PC-9 (cell line): ENCODE data around the gene UBE2K. TPM values are rescaled to one million over a fixed set of nuclear protein-coding genes. Genes with fewer than 3 reads are reported as not detected.

ENCODE experiments used
- BruUV-seq: library from RNA; stranded (reverse); fragments of 400-500 nt; replicated peaks from 2 replicates; lab custom pipeline; 2021; lab: Mats Ljungman, UMichigan
- CTCF ChIA-PET: fragments of 300-600 bp; sonication (Branson Sonifier 250); formaldehyde crosslinking; loops from one replicate; lab custom pipeline; 2022; ENCODE audit warnings: antibody characterized with exemption; lab: Charles Lee
- POLR2A ChIA-PET: fragments of 300-600 bp; sonication (Branson Sonifier 250); formaldehyde crosslinking; loops from one replicate; lab custom pipeline; 2022; ENCODE audit warnings: antibody characterized with exemption; ENCODE audit not compliant: unreplicated experiment; lab: Charles Lee
- DNase-seq, 2 experiments: peaks; one replicate each; pipeline versions ENCODE4 v3.0.0 to v3.0.0-alpha.2; 2015 to 2022; ENCODE audit warnings: mixed read lengths in 1 of 2
- H2AFZ ChIP-seq: fragments of 200-600 bp; sonication (generic); 2 replicates; pipeline ENCODE4 v1.8.1; 2017; ENCODE audit warnings: antibody characterized with exemption
- H3F3A ChIP-seq: fragments of 200-600 bp; sonication (generic); 2 replicates; pipeline ENCODE4 v1.8.1; 2017; ENCODE audit warnings: antibody characterized with exemption, mild to moderate bottlenecking, low read depth; ENCODE audit not compliant: insufficient read depth
- H3K27ac ChIP-seq: fragments of 200-600 bp; sonication (generic); 2 replicates; pipeline ENCODE4 v1.6.1; 2016; ENCODE audit warnings: mixed run types
- H3K27me3 ChIP-seq: fragments of 200-600 bp; sonication (generic); 2 replicates; pipeline ENCODE4 v1.6.1; 2016; ENCODE audit warnings: low read depth, mixed run types; ENCODE audit not compliant: insufficient read depth
- H3K36me3 ChIP-seq: fragments of 200-600 bp; sonication (generic); 2 replicates; pipeline ENCODE4 v1.6.1; 2016; ENCODE audit warnings: low read depth, mixed run types
- H3K4me1 ChIP-seq: fragments of 200-600 bp; sonication (generic); replicated peaks from 2 replicates; pipeline ENCODE4 v1.6.1; 2016; ENCODE audit warnings: mixed run types; ENCODE audit not compliant: insufficient read depth
- H3K4me2 ChIP-seq: fragments of 200-600 bp; sonication (generic); 2 replicates; pipeline ENCODE4 v1.6.1; 2017; ENCODE audit warnings: mixed run types
- H3K4me3 ChIP-seq: fragments of 200-600 bp; sonication (generic); 2 replicates; pipeline ENCODE4 v1.6.1; 2016; ENCODE audit warnings: mixed run types
- H3K79me2 ChIP-seq: fragments of 200-600 bp; sonication (generic); 2 replicates; pipeline ENCODE4 v1.6.1; 2017; ENCODE audit warnings: low read depth, mixed run types
- H3K9me2 ChIP-seq: fragments of 200-600 bp; sonication (generic); 2 replicates; pipeline ENCODE4 v1.8.1; 2017; ENCODE audit warnings: mild to moderate bottlenecking; ENCODE audit not compliant: insufficient read depth
- H3K9me3 ChIP-seq: fragments of 200-600 bp; sonication (generic); 2 replicates; pipeline ENCODE4 v1.8.1; 2016; ENCODE audit warnings: low read depth; ENCODE audit not compliant: insufficient read depth
- H4K20me1 ChIP-seq: fragments of 200-600 bp; sonication (generic); 2 replicates; pipeline ENCODE4 v1.8.1; 2017; ENCODE audit not compliant: insufficient read depth
- EZH2 ChIP-seq: fragments of 200-600 bp; sonication (generic); IDR thresholded peaks from 2 replicates; pipeline ENCODE4 v1.8.0; 2017; ENCODE audit warnings: antibody characterized with exemption, low read depth
- intact Hi-C: fragments of 100-400 bp; cut with micrococcal nuclease; formaldehyde crosslinking; loops from one replicate; pipeline ENCODE4 v1.10.0; 2022; ENCODE audit not compliant: unreplicated experiment
- total RNA-seq: library from RNA; stranded (reverse); gene quantifications from 2 replicates; pipeline ENCODE4 v1.2.3, GENCODE V29; 2021
- TF ChIP-seq, protein P1 (sequence below): fragments of 200-600 bp; sonication (generic); conservative IDR thresholded peaks from 2 replicates; pipeline ENCODE4 v1.6.1; 2017; ENCODE audit warnings: mixed run types, antibody characterized with exemption, mild to moderate bottlenecking, moderate library complexity

Gene UBE2K
- total RNA-seq, 1 experiment from 2014 or later, result 129 TPM

DNA sequence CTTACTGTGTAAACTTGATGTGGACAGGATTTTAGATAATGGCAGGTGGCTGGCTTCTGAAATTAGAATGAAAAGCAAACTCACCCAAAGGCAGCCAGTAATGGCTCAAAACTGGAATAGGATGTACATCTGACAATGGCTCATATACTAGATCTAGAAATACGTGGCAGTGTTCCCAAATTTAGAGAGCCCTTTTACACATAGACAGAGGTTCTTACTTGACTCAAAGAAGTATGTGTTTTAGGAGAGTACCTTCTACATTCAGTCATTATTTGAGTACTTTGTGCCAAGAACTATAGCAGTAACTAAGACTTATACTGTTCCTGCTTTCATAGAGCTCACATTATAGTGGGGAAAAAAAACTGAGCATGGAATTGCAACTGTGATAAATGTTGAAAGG is 48.0 kb downstream of the UBE2K start:
- H3K79me2 ChIP-seq, result peaks cover 42% of the 10 kb centered on the region
- H3K9me2 ChIP-seq, result no peaks in the 10 kb centered on the region
- ChIA-PET CTCF (no interaction called here), POLR2A (no interaction called here)
- H2AFZ ChIP-seq, result no peak overlapping the region
- TF ChIP-seq, protein P1, sequence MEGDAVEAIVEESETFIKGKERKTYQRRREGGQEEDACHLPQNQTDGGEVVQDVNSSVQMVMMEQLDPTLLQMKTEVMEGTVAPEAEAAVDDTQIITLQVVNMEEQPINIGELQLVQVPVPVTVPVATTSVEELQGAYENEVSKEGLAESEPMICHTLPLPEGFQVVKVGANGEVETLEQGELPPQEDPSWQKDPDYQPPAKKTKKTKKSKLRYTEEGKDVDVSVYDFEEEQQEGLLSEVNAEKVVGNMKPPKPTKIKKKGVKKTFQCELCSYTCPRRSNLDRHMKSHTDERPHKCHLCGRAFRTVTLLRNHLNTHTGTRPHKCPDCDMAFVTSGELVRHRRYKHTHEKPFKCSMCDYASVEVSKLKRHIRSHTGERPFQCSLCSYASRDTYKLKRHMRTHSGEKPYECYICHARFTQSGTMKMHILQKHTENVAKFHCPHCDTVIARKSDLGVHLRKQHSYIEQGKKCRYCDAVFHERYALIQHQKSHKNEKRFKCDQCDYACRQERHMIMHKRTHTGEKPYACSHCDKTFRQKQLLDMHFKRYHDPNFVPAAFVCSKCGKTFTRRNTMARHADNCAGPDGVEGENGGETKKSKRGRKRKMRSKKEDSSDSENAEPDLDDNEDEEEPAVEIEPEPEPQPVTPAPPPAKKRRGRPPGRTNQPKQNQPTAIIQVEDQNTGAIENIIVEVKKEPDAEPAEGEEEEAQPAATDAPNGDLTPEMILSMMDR, result no peak
- TF ChIP-seq EZH2, result no peak
- H4K20me1 ChIP-seq, result peaks cover 27% of the 10 kb centered on the region
- H3K27me3 ChIP-seq, result no peaks in the 10 kb centered on the region
- no peak overlapping the region for H3K27ac ChIP-seq
- intact Hi-C loops, result no loop called here
- H3F3A ChIP-seq, result peaks cover 25% of the 10 kb centered on the region
- BruUV-seq, result no TSS peak
- H3K4me3 ChIP-seq, result no peak overlapping the region
- no peak for DNase-seq
- 0 out of 2 replicates have a peak, but pooled peaks cover 7% of the 10 kb centered on the region for H3K36me3 ChIP-seq
- H3K4me1 ChIP-seq, result no peaks in the 10 kb centered on the region
- no peaks in the 10 kb centered on the region; the same call in 1 of the 2 replicates for H3K9me3 ChIP-seq
- no peak overlapping the region for H3K4me2 ChIP-seq

DNA sequence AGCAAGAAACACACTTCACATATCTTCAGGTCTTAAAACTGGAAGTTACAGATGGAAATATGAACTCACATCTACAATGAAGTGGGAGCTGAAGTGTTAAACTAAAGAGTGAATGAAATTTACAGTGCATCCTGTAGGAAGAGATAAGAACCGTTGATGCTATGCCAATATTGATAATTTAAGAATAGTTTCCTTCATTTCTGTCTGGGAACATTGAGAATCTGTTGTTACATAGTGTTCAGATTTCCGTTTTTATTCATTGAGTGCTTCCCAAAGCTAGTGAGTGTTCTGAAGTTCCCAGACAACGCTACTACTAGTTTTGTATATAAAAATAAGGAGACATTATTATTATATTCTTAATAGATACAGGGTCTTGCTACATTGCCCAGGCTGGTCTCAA is 52.3 kb downstream of the UBE2K start:
- no peak overlapping the region for H3K4me3 ChIP-seq
- no peak overlapping the region for H3K4me2 ChIP-seq
- no peaks in the 10 kb centered on the region; the same call in 1 of the 2 replicates for H3K9me3 ChIP-seq
- TF ChIP-seq EZH2, result no peak
- TF ChIP-seq, protein P1, result no peak
- no peaks in the 10 kb centered on the region for H3K4me1 ChIP-seq
- ChIA-PET POLR2A (no interaction called here), CTCF (no interaction called here)
- BruUV-seq, result no TSS peak
- intact Hi-C loops, result no loop called here
- H3K79me2 ChIP-seq, result peaks cover 36% of the 10 kb centered on the region
- no peak overlapping the region for H3K27ac ChIP-seq
- no peaks in the 10 kb centered on the region for H3K27me3 ChIP-seq
- H3K36me3 ChIP-seq, result peaks cover 11% of the 10 kb centered on the region; the same call in 1 of the 2 replicates
- peaks cover 24% of the 10 kb centered on the region; the same call in 1 of the 2 replicates for H3F3A ChIP-seq
- DNase-seq, result no peak
- peaks cover 30% of the 10 kb centered on the region for H4K20me1 ChIP-seq
- no peak overlapping the region for H2AFZ ChIP-seq
- H3K9me2 ChIP-seq, result no peaks in the 10 kb centered on the region

DNA sequence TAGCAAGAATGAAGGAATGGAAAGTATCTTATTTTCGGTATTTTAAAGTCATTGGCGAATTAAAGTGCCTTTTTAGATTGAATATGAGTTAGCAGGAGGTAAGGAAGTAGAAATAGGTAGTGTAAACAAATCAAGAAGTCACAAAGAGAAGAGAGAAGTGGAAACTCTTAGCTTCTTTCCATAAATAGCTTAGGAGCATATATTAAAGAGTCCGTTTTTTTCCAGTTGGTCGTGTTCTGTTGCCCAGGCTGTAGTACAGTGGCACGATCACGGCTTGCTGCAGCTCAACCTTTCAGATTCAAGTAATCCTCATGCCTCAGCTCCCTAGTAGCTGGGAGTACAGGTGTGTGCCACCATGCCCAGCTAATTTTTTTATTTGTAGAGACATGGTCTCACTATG is 56.4 kb downstream of the UBE2K start:
- ChIA-PET CTCF (no interaction called here), POLR2A (no interaction called here)
- no peaks in the 10 kb centered on the region for H3K9me3 ChIP-seq
- no peak for TF ChIP-seq EZH2
- TF ChIP-seq, protein P1, result no peak
- H4K20me1 ChIP-seq, result peaks cover 21% of the 10 kb centered on the region; the same call in 1 of the 2 replicates
- BruUV-seq, result no TSS peak
- peaks cover 26% of the 10 kb centered on the region for H3K79me2 ChIP-seq
- no peaks in the 10 kb centered on the region for H3K4me1 ChIP-seq
- H3K27ac ChIP-seq, result 0 out of 2 replicates have a peak overlapping the region, but pooled peaks have one; percentile 44
- no peak overlapping the region for H3K4me2 ChIP-seq
- no peak overlapping the region for H2AFZ ChIP-seq
- H3K4me3 ChIP-seq, result no peak overlapping the region
- H3K27me3 ChIP-seq, result no peaks in the 10 kb centered on the region
- H3F3A ChIP-seq, result peaks cover 18% of the 10 kb centered on the region; the same call in 1 of the 2 replicates
- no peak for DNase-seq
- intact Hi-C loops, result no loop called here
- H3K36me3 ChIP-seq, result peaks cover 12% of the 10 kb centered on the region; the same call in 1 of the 2 replicates
- H3K9me2 ChIP-seq, result no peaks in the 10 kb centered on the region
